Ascending aorta (tissue), 2 donors: Measurements from ENCODE around the gene AP2A2. TPM values are rescaled to one million over a fixed set of nuclear protein-coding genes. Genes with fewer than 3 reads are reported as not detected.

Experiments
- DNase-seq, 2 donors: peaks; one replicate each; pipeline ENCODE4 v3.0.0-alpha.2; 2019; ENCODE audit warnings: low spot score in 2 of 2
- H3K27ac ChIP-seq, 2 donors: fragments of 200-600 bp; sonication (generic); one replicate each; pipeline ENCODE4 v1.5.1; 2016 to 2017; ENCODE audit warnings: mild to moderate bottlenecking in 1 of 2
- H3K27me3 ChIP-seq: fragments of 200-600 bp; sonication (generic); one replicate; pipeline ENCODE4 v1.5.1; 2017
- H3K36me3 ChIP-seq, 2 donors: fragments of 200-600 bp; sonication (generic); one replicate each; pipeline ENCODE4 v1.5.1; 2016
- H3K4me1 ChIP-seq, 2 donors: fragments of 200-600 bp; sonication (generic); one replicate each; pipeline ENCODE4 v1.5.1; 2016 to 2017; ENCODE audit warnings: mild to moderate bottlenecking in 1 of 2
- H3K4me3 ChIP-seq, 2 donors: fragments of 200-600 bp; sonication (generic); one replicate each; pipeline ENCODE4 v1.5.1; 2016 to 2017; ENCODE audit warnings: mild to moderate bottlenecking in 1 of 2
- H3K9me3 ChIP-seq, 2 donors: fragments of 200-600 bp; sonication (generic); one replicate each; pipeline ENCODE4 v1.5.1; 2016
- CTCF ChIP-seq, 3 experiments: fragments of 200-600 bp in 2 of 3; fragments of 450-650 bp in 1 of 3; sonication (generic) in 2 of 3; IDR thresholded peaks; one replicate each; pipeline ENCODE4 v1.5.1; 2016 to 2019; ENCODE audit warnings: antibody characterized with exemption in 3 of 3, mild to moderate bottlenecking in 1 of 3, moderate library complexity in 1 of 3
- intact Hi-C: fragments of 100-400 bp; cut with DNase I; formaldehyde crosslinking; loops from one replicate; pipeline ENCODE4 v1.15.1; 2023
- total RNA-seq: library from RNA; depleted of rRNA; stranded (reverse); fragments of >200 nt; gene quantifications from one replicate; pipeline ENCODE4 v1.1.0, GENCODE V29; 2016

AP2A2 gene
- total RNA-seq, 1 donor from 2014 or later = 118 TPM

- H3K27ac ChIP-seq = no peak overlapping the region
- peaks cover 53 to 75% of the 10 kb centered on the region in 2 donors for H3K36me3 ChIP-seq
- DNase-seq = no peak
- intact Hi-C loops = no loop called here
- H3K4me3 ChIP-seq = no peak overlapping the region
- no peak for TF ChIP-seq CTCF (IDR thresholded peaks at IDR 0.05)
- no peaks in the 10 kb centered on the region for H3K27me3 ChIP-seq
- H3K4me1 ChIP-seq = no peaks in the 10 kb centered on the region
- H3K9me3 ChIP-seq = no peaks in the 10 kb centered on the region
Measured at GRCh38 chr11:1002406-1002984, 76.8 kb downstream of the AP2A2 start.

- no peaks in the 10 kb centered on the region for H3K9me3 ChIP-seq
- no peaks in the 10 kb centered on the region for H3K27me3 ChIP-seq
- no peaks in the 10 kb centered on the region for H3K4me1 ChIP-seq
- peaks cover 57 to 82% of the 10 kb centered on the region in 2 donors for H3K36me3 ChIP-seq
- no peak overlapping the region for H3K4me3 ChIP-seq
- no peak for TF ChIP-seq CTCF (IDR thresholded peaks at IDR 0.05)
- H3K27ac ChIP-seq = no peak overlapping the region
- no peak for DNase-seq
- intact Hi-C loops = no loop called here
Measured at GRCh38 chr11:1003159-1003558, 77.5 kb downstream of the AP2A2 start.

- no peaks in the 10 kb centered on the region for H3K9me3 ChIP-seq
- no peaks in the 10 kb centered on the region for H3K4me1 ChIP-seq
- H3K27ac ChIP-seq = no peak overlapping the region
- no peaks in the 10 kb centered on the region for H3K27me3 ChIP-seq
- intact Hi-C loops = no loop called here
- no peak for TF ChIP-seq CTCF (IDR thresholded peaks at IDR 0.05)
- H3K4me3 ChIP-seq = no peak overlapping the region
- DNase-seq = no peak
- H3K36me3 ChIP-seq = peaks cover 76 to 98% of the 10 kb centered on the region in 2 donors
Measured at GRCh38 chr11:1005928-1006327, 80.3 kb downstream of the AP2A2 start.

- no peaks in the 10 kb centered on the region for H3K27me3 ChIP-seq
- no peak for DNase-seq
- H3K4me1 ChIP-seq = no peaks in the 10 kb centered on the region
- H3K27ac ChIP-seq = no peak overlapping the region
- no peak for TF ChIP-seq CTCF (IDR thresholded peaks at IDR 0.05)
- H3K36me3 ChIP-seq = peaks cover 76 to 98% of the 10 kb centered on the region in 2 donors
- H3K9me3 ChIP-seq = no peaks in the 10 kb centered on the region
- intact Hi-C loops = no loop called here
- no peak overlapping the region for H3K4me3 ChIP-seq
Measured at GRCh38 chr11:1006762-1007161, 81.1 kb downstream of the AP2A2 start.

- Histone ChIP-seq H3K9me3 (no peaks in the 10 kb centered on the region), H3K27me3 (no peaks in the 10 kb centered on the region), H3K4me1 (no peaks in the 10 kb centered on the region), H3K27ac (no peak overlapping the region), H3K36me3 (peaks cover 76 to 98% of the 10 kb centered on the region in 2 donors), H3K4me3 (no peak overlapping the region)
- DNase-seq = no peak
- no peak for TF ChIP-seq CTCF (IDR thresholded peaks at IDR 0.05)
- intact Hi-C loops = no loop called here
Measured at GRCh38 chr11:1007279-1007678, 81.6 kb downstream of the AP2A2 start.
